Measurements from ENCODE around the gene THRB.

Gene THRB

DNA sequence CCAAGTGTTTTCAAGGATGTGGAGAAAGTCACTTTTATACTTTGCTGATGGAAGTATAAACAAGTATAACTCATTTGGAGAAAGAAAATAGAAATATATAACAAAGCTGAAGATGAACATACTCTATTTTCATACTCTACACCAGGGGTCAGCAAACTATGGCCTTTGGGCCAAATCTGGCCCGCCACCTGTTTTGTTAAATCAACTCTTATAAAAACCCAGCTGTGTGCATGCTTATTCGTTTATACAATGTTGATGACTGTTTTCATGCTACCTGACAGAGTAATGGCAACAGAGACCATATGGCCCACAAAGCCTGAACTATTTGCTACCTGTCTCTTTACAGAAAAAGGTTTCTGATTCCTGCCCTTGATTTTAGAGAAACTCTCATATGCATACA lies 425.6 kb downstream of the THRB start:
- no peak for DNase-seq
- in situ Hi-C loops (cut with MboI; ENCODE audit: low pct_unique_long_range_greater_than_20kb, low sequenced_read_pairs): no loop called here

DNA sequence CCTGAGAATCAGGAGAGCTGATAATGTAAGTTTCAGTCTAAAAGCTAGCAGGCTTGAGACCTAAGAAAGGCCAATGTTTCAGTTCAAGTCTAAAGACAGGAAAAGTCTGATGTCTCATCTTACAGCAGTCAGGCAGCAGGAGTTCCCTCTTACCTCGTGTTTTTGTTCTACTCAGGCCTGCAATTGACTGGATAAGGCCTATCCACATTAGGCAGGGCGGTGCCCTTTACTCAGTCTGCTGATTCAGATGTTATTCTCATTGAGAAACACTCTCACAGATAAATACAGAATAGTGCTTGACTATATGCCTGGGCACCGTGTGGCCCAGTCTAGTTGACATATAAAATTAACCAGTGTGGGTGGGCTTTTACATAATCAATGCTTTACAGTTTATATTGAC lies 427.2 kb downstream of the THRB start:
- in situ Hi-C loops (cut with MboI; ENCODE audit: low pct_unique_long_range_greater_than_20kb, low sequenced_read_pairs): no loop called here
- no peak for DNase-seq
